ENCODE results near the gene BUB1B.

DNA sequence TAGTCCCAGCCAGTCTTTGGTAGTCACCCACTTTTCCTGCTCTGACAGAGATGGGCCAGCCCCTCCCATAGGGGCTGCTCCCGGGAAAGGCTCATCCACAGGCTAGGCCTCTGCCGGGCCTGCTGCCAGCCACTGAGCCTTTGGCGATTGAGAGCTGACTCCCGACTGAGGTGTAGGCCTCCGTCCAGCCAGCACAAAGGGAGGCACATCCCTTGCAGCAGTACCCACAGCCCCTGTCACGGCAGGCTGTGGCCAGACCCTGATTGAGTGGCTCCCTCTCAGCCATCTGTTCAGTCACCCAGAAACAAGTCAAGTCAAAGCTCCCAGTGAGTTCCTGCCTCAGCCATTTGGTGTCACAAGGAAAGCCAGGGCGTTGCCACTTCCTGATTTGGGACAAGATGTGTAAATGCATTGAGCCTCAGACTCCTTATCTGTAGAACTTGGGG, 71.8 kb downstream of the BUB1B start:
- TF ChIP-seq CTCF (IDR thresholded peaks at IDR 0.05) (no peak), REST (IDR thresholded peaks at IDR 0.05; ENCODE audit: insufficient read depth in 1 of 2, low read depth in 2 of 2, low read length in 1 of 2) (no peak), POLR2AphosphoS5 (IDR thresholded peaks at IDR 0.05; ENCODE audit: low read depth, low read length) (no peak), SIN3A (IDR thresholded peaks at IDR 0.05; ENCODE audit: borderline replicate concordance, insufficient read depth, low read depth, low read length) (no peak), TCF7L2 (IDR thresholded peaks at IDR 0.05; ENCODE audit: low read depth, low read length) (no peak)

Data from Panc1 (cell line).